ENCODE results near the gene CBLB.

GRCh38 chr3:105856605-105857004, 12.2 kb downstream of the CBLB start:
- TF ChIP-seq EP300 (IDR thresholded peaks at IDR 0.05) (no peak), HDAC2 (IDR thresholded peaks at IDR 0.05) (no peak)

Measured in A549 (cell line).